ENCODE data around the gene BCAS3. TPM values are rescaled to one million over a fixed set of nuclear protein-coding genes. Genes with fewer than 3 reads are reported as not detected.

Gene BCAS3
- polyA plus RNA-seq, 1 donor from 2014 or later: 21.6 TPM

- no peaks in the 10 kb centered on the region for H3F3A ChIP-seq (ENCODE audit: insufficient read depth, low read length, poor library complexity, severe bottlenecking)
- H3K27ac ChIP-seq (ENCODE audit: low read length): no peak overlapping the region
- no peaks in the 10 kb centered on the region for H4K20me1 ChIP-seq (ENCODE audit: insufficient read depth)
- no peaks in the 10 kb centered on the region for H3K9me2 ChIP-seq (ENCODE audit: insufficient read depth, low read length)
- no peak for TF ChIP-seq RAD21 (conservative IDR thresholded peaks at IDR 0.05)
- no peak for TF ChIP-seq TAF1 (IDR thresholded peaks at IDR 0.05; ENCODE audit: low read depth)
- no peak for TF ChIP-seq EZH2 (IDR thresholded peaks at IDR 0.05; ENCODE audit: borderline replicate concordance, insufficient read depth, low read length, poor library complexity, severe bottlenecking)
- no peak for TF ChIP-seq POLR2AphosphoS5 (IDR thresholded peaks at IDR 0.05)
- no peak for TF ChIP-seq SMC3 (conservative IDR thresholded peaks at IDR 0.05; ENCODE audit: poor library complexity)
- no peak for TF ChIP-seq EP300 (conservative IDR thresholded peaks at IDR 0.05; ENCODE audit: poor library complexity, severe bottlenecking)
- no peak for TF ChIP-seq CTCF (IDR thresholded peaks at IDR 0.05; ENCODE audit: poor library complexity, severe bottlenecking)
- TF ChIP-seq MXI1 (conservative IDR thresholded peaks at IDR 0.05; ENCODE audit: poor library complexity, severe bottlenecking): no peak
- TF ChIP-seq, protein P1, sequence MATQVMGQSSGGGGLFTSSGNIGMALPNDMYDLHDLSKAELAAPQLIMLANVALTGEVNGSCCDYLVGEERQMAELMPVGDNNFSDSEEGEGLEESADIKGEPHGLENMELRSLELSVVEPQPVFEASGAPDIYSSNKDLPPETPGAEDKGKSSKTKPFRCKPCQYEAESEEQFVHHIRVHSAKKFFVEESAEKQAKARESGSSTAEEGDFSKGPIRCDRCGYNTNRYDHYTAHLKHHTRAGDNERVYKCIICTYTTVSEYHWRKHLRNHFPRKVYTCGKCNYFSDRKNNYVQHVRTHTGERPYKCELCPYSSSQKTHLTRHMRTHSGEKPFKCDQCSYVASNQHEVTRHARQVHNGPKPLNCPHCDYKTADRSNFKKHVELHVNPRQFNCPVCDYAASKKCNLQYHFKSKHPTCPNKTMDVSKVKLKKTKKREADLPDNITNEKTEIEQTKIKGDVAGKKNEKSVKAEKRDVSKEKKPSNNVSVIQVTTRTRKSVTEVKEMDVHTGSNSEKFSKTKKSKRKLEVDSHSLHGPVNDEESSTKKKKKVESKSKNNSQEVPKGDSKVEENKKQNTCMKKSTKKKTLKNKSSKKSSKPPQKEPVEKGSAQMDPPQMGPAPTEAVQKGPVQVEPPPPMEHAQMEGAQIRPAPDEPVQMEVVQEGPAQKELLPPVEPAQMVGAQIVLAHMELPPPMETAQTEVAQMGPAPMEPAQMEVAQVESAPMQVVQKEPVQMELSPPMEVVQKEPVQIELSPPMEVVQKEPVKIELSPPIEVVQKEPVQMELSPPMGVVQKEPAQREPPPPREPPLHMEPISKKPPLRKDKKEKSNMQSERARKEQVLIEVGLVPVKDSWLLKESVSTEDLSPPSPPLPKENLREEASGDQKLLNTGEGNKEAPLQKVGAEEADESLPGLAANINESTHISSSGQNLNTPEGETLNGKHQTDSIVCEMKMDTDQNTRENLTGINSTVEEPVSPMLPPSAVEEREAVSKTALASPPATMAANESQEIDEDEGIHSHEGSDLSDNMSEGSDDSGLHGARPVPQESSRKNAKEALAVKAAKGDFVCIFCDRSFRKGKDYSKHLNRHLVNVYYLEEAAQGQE (IDR thresholded peaks at IDR 0.05; ENCODE audit: borderline replicate concordance): no peak
- no peaks in the 10 kb centered on the region for H3K36me3 ChIP-seq (ENCODE audit: insufficient read depth, low read length)
- no peak overlapping the region for H3K9ac ChIP-seq (ENCODE audit: low read length)
- H3K9me3 ChIP-seq (ENCODE audit: low read length): no peaks in the 10 kb centered on the region
- H3K4me3 ChIP-seq (ENCODE audit: low read length): no peak overlapping the region
- H3K79me2 ChIP-seq (replicated peaks; ENCODE audit: insufficient read depth, low read length): no peaks in the 10 kb centered on the region
- H3K27me3 ChIP-seq (ENCODE audit: insufficient read depth, low read depth, low read length): no peaks in the 10 kb centered on the region
- no peak overlapping the region for H2AFZ ChIP-seq (ENCODE audit: low read depth, low read length)
- H3K4me2 ChIP-seq (ENCODE audit: low read length): no peak overlapping the region
Observed at GRCh38 chr17:61331886-61332285, 654.2 kb downstream of the BCAS3 start.

DNA sequence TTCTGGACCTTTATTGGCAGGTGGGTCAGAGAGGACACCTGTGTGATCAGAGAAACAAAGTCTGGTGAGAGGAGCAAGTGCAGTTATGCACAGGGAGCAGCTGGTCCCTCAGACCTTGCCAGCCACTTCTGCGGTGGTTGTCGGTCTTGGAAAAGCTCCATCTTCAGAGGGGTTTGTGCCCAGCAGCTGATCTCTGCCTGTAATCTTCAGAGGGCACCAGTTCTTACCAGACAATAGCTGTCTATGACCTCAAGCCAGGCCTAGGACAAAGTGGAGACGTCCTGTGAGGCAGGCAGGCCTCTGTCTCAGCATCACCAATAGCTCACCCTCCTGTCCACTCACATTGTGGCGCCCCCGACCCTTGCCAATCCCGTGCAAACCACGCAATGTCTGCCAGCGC, 655.5 kb downstream of the BCAS3 start:
- H3K9ac ChIP-seq (ENCODE audit: low read length): no peak overlapping the region
- no peaks in the 10 kb centered on the region for H3K9me2 ChIP-seq (ENCODE audit: insufficient read depth, low read length)
- H3K4me2 ChIP-seq (ENCODE audit: low read length): no peak overlapping the region
- H3K36me3 ChIP-seq (ENCODE audit: insufficient read depth, low read length): no peaks in the 10 kb centered on the region
- no peak overlapping the region for H2AFZ ChIP-seq (ENCODE audit: low read depth, low read length)
- TF ChIP-seq SMC3 (conservative IDR thresholded peaks at IDR 0.05; ENCODE audit: poor library complexity): no peak
- no peak overlapping the region for H3K27ac ChIP-seq (ENCODE audit: low read length)
- H3K9me3 ChIP-seq (ENCODE audit: low read length): no peaks in the 10 kb centered on the region
- no peak overlapping the region for H3K4me3 ChIP-seq (ENCODE audit: low read length)
- no peaks in the 10 kb centered on the region for H3K79me2 ChIP-seq (replicated peaks; ENCODE audit: insufficient read depth, low read length)
- H4K20me1 ChIP-seq (ENCODE audit: insufficient read depth): no peaks in the 10 kb centered on the region
- no peaks in the 10 kb centered on the region for H3K27me3 ChIP-seq (ENCODE audit: insufficient read depth, low read depth, low read length)
- no peaks in the 10 kb centered on the region for H3F3A ChIP-seq (ENCODE audit: insufficient read depth, low read length, poor library complexity, severe bottlenecking)

DNA sequence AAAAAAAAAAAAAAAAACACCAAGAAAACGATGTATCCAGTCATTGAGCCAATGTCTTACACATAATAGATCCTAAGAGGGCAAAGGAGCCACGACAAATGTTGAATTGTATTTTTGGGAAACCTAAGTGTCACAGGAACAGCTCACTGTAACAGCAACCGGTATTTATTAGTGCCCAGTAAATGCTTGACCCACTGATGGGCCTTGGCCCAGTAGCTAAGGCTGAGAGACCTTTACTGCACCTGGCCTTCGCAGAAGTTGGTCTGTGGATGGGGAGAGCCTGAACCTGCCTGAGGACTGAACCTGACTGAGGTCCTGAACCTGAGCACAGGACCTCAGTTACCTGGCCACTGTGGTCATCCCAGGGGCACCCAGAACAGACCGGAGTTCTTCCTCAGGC, 657.0 kb downstream of the BCAS3 start:
- Histone ChIP-seq H4K20me1 (ENCODE audit: insufficient read depth) (no peaks in the 10 kb centered on the region), H3K27me3 (ENCODE audit: insufficient read depth, low read depth, low read length) (no peaks in the 10 kb centered on the region), H3K9me3 (ENCODE audit: low read length) (no peaks in the 10 kb centered on the region), H3K4me2 (ENCODE audit: low read length) (no peak overlapping the region), H3K27ac (ENCODE audit: low read length) (no peak overlapping the region), H3K9ac (ENCODE audit: low read length) (no peak overlapping the region), H2AFZ (ENCODE audit: low read depth, low read length) (no peak overlapping the region), H3K9me2 (ENCODE audit: insufficient read depth, low read length) (no peaks in the 10 kb centered on the region), H3K4me3 (ENCODE audit: low read length) (no peak overlapping the region), H3K36me3 (ENCODE audit: insufficient read depth, low read length) (no peaks in the 10 kb centered on the region), H3F3A (ENCODE audit: insufficient read depth, low read length, poor library complexity, severe bottlenecking) (no peaks in the 10 kb centered on the region), H3K79me2 (replicated peaks; ENCODE audit: insufficient read depth, low read length) (no peaks in the 10 kb centered on the region)
- TF ChIP-seq SMC3 (conservative IDR thresholded peaks at IDR 0.05; ENCODE audit: poor library complexity) (no peak), POLR2AphosphoS5 (IDR thresholded peaks at IDR 0.05) (no peak), EP300 (conservative IDR thresholded peaks at IDR 0.05; ENCODE audit: poor library complexity, severe bottlenecking) (no peak)
- TF ChIP-seq, protein P1 (IDR thresholded peaks at IDR 0.05; ENCODE audit: borderline replicate concordance): no peak
